Measurements from ENCODE around the gene CC2D2A.

CC2D2A gene

DNA sequence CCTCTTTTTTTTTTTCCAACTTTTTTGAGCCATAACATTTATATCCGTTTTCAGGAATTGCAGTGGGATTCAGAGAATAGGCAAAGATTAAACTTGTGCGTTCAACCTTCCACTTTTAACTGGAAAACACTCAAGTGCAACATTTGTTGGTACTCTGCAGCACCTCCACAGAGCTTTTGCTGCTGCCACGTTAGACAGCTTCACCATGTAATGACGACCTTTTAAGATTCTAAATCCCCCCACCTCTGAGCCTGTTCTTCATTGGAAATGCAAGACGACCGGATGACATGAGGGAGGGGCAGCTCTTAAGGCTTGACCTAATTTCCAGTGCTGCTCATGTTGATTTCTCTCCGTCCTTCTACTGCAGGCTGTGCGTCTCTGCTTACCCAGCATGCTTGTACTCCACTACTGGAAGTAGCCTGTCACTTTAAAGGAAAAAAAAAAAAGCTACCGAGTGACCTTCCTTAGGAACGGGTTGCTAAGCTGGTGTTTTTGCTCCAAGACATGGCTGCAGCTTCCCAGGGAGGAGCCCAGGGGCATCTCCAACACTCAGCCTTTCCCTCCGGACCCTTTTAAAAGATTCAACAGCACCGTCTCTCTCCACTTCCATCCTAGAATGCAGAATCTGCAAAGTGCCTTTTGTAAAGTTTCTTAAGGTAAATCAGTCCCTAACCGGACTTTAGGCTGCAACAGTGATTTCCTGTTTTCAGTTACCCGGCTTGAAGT, at the start of gene CC2D2A:
TSS of gene CC2D2A (plus strand) at position 481 of the 726 bp plus-strand sequence. CDS start 6,051 bp downstream, outside the sequence.
- DNase-seq: no peak

DNA sequence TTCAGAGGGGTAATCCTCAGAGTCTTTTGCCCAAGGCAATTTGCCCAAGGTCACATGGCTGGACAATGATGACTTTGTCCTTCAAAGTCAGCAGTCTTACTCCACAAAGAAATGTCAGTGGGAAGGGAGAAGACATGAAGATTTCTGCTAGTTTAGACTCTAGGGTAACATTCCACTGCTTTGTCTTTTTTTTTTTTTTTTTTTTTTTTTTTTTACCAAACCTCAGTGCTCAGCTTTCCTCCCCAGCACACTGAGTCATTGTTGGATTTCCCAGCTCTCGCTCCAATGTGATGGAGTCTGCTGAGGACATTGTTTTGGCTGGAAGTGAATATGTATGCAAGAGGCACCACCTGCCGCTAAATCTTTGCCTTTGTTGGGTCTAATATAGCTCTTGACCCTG, 49.0 kb upstream of the CC2D2A start:
- no peak for DNase-seq

DNA sequence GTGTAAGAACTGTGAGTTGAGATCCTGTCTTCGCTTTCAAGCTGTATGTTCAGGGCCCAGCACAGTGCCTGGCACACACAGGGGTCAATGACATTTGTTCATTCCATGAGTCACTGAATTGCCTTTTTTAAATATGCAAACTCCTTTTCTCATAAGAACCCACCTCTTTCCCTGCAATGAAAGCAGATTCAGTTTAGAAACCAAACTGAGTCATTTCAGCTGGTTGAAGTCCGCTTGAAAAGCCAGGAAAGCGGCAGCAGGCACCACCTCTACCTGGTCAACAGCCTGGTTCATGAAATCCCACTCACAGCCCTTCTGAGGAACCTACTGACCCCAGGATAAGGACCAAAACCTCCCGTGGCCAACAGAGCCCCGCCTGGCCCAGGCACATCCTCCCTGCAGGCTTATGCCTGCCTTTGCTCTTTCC, 46.4 kb upstream of the CC2D2A start:
- no peak for DNase-seq

DNA sequence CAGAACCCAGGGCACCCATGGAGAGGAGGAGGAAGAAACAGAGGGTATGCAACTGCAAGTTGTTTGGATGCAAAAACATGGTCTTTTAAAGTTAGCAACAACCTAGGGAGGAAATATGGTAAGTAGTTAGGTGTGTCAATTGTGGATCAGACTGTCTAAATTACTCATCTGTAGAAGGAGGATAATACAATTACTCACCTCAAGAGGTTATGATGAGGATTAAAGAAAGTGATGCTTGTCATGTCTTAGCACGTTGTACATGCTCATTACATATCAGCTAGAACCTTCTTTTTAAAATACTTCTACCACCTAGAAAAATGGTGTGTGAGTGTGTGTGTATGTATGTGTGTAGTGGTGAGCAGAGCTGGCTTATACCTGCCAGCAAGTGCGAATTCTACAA, 44.2 kb upstream of the CC2D2A start:
- no peak for DNase-seq

DNA sequence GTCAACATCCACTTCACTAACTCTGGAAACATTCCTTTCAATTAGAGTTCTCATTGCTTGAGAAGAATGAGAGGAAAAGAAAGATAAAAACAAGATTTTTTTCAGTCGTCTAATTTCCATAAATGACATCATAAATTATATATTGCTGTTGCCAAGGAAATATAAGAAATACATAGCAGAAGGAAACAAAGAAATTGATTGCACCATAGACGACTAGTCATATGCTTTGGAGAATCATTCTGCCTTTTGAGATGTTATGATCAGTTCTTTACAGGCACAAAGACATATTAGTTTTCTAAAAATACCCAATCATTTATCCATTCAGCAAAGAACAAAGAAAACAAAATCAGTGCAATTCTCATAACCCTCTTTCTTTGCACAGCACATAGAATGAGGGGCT, 42.5 kb upstream of the CC2D2A start:
- no peak for DNase-seq

DNA sequence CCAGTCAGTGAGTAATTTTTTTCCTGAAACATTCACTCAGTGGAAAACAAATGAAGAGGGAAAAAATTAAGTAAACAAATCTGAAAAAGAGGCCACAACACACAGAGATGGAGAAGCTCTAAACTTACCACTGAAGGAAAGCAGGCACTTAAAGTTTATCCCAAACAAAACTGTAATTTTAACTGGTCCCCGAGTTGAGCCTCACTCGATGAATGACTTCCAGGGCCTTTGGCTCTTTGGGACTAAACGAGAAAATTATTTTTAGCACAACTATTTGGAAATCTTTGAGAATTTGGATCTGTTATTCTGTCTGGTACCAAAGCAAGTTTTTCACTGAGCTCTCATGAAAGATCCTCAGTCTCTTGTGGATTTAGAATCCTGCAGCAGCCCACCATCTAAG, 42.0 kb upstream of the CC2D2A start, which contains the start of gene C1QTNF7:
TSS of gene C1QTNF7 (plus strand) at position 333 of the 400 bp plus-strand sequence. CDS start 7,711 bp downstream, outside the sequence.
- DNase-seq: no peak

DNA sequence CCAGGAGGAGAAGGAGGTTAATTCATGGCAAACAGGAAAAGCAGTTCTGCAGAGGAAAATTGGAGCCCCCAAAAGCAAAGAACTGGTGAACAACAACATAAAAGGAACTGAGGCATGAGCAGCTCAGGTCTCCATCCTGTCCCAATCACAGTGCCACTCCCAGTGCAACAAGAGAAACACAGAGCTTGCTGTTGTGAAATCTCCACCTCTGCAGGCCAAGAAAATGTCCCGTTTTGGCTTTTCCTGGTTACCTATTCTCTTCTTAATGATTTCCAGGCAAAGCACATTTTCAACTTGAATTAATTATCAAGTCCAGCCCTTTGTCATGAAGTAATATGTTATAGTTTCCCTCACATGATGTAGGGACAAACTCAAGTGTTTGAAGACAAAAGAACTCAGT, 41.1 kb upstream of the CC2D2A start:
- no peak for DNase-seq

DNA sequence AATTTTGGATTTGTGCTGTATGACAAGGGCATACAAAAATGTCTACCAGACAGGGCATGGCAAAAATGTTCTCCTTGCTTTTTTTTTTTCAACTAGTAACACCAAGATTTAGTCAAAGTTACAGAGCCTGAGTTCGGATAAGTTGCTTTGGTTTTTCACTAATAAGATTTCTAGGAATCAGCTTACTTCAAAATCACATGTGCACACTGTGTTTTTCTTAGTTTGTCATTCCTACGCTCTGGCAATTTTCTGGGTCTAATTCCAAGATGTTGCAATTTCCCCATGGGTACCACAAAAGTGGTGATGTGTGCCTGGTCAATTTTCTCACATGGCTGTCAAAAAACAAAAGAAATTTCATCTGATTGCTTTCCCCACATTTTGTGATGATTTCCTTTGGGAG, 35.6 kb upstream of the CC2D2A start:
- no peak for DNase-seq

DNA sequence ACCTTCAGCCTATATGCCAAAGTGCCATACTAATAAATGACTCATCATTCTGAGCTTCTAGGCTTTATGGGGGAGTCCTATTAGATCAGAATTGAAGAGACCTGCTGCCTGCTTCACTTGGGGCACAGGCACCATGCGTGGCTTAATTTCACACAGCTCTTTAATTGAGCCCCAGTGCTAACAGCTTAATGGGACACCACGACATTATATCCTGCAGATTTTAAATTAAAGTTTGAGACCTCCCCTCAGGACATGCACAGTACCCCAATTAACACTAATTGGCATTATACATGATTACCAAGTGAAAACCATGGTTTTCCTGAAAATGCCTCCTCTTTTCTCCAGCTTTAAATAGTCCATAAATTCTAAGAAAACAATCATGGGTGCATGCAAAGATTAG, 35.0 kb upstream of the CC2D2A start:
- no peak for DNase-seq

DNA sequence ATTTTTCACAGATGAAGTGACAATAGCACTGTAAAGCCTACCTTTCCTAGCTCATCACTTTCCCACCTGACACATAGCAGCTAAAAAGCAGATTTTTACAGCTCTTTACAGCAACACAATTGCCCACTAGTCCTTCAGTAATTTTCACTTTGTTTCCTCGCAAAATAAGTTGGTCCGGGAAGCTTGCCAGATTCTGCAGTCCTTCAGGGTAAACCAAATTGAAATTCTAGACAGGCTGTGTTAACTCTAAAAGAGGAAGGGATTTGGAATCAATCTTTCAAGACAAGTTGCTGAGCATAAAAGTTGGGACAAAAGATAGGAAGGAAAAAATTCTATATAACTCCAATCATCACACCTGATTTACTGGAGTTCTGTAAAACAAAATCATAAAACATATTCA, 33.2 kb upstream of the CC2D2A start:
- DNase-seq: no peak

DNA sequence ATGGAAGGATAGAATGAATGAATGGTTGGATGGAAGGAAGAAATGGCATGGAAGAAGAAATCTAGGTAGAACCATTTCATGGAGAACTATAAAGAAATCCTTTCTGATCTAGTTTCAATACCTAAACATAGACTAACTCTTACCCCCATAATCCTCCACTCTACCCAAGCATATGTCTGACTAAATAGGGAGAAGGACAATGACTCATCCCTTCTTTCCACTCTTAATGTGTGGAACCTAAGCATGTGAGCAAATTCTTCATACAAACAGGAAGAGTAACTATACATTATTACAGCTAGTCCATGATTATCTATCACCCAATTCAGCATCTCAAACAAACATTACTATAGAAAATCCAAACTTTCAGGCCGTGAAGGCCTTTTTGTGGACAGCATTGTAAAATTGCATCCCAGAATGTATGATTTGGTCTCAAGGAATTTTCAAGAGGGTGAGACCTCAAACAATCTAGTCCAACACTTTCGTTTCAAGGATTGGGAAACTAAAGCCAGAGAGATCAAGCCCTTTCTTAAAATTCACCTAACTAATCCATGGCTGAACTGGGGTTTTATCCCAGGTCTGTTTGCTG, 30.6 kb upstream of the CC2D2A start:
- DNase-seq: no peak

DNA sequence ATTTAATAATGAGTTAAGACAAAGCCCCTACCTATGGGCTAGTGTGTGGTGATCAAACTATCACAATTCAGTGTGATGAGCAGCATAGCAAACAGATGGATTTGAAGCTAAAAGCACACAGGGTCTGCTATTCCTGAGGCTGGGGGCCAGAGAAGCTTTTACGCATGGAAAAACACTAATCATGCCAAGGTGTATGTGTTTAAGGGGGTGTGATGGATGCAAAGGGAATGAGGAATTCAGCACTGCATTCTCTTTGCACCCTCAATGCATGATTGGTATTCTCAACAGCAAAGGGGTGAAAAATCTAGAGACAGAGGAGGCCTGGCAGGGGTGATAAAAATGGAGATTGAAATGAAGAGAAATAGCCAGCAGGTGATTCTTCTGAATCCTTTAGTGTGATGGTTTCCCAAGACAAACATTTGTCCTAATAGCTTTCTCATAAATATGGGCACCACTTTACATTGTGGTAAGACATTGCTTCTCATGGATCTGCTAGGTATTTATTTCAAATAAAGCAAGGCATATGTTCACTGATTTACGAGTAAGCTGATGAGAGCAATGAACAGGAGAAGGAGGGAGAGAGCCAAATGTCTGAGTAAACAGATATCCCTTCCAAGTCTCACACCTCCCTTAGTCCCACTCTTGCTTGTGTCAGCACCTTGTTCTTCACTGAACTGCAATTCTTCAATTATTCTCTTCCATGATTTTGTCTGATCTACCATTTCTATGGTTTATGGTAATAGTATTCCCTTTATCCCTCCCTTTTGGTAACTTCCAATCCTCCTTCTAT, 26.1 kb upstream of the CC2D2A start:
- DNase-seq: no peak

DNA sequence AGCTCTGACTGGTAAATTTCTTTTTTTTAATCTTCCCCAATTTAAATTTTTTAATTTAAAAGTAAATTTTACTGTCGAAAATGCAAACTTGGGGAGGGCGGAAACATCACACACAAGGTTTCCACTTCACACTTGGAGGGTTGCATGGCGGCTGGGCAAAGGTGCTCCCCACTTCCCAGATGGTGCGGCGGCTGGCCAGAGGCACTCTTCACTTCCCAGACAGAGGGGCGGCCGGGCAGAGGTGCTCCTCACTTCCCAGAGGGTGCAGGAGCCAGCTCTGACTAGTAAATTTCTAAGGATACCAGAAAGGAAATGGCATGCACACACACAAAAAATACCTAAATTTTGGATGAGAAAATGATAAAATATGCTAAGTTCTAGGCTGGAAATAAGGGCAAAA, 25.4 kb upstream of the CC2D2A start:
- no peak for DNase-seq

DNA sequence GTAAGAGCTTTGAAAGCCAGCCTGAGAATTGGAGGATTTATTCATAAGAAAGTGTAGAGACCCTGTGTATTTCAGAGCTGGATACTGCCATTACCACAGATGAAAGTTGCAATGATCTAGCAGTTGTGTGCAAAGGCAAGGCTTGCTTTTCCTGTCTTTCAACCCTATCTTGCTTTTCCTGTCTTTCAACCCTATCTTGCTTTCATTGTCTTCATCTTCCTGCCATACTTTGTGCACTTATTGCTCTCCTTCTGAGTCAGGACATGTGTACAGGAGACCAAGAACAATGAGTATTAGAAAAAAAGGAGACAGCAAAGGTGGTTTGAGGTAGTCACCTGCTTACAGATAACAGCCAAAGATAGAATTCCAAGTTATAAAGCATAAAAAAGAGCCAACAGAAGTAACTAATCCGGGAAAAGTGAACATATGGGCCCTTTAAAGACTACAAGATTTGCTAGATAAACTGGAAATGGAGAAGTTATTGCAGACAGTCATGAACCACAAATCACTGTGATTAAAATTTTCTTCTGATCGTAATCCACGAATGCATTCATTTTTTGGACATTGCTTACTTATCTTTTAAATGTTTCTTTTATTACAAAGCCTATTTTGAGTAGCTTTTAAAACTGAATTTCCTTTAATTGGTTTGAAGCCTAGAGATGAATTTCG, 24.7 kb upstream of the CC2D2A start:
- no peak for DNase-seq

DNA sequence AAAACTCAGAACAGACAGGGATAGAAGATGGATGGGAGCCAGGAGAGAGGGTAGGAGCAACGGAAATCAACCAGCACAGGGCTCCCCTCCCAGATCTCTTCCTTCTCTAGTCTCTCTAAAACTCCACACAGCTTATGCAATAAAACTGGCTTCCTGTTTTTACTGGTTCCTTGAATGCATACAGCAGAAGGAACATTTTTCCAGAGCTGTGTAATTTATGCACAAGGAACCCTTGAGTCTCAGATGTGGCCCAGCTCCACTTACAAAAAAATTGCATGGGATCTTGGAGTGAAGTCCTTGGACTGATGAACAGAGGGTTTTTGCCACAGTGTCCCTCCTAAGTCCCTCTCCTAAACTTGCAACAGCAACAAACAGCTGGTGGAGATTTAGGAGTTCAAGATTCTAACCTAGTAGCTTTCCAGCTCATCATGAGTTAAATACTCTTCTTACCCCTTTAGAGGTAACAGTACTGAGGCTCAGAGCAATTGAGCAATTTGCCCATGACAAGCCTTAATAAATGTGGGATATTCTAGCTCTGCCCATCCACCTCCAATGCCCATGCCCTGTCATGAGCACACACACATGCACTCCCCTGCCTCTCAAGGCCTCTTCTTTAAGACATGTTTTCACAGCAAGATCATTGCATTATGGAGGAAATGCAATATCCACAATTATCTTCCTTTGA, 18.4 kb upstream of the CC2D2A start:
- DNase-seq: no peak

DNA sequence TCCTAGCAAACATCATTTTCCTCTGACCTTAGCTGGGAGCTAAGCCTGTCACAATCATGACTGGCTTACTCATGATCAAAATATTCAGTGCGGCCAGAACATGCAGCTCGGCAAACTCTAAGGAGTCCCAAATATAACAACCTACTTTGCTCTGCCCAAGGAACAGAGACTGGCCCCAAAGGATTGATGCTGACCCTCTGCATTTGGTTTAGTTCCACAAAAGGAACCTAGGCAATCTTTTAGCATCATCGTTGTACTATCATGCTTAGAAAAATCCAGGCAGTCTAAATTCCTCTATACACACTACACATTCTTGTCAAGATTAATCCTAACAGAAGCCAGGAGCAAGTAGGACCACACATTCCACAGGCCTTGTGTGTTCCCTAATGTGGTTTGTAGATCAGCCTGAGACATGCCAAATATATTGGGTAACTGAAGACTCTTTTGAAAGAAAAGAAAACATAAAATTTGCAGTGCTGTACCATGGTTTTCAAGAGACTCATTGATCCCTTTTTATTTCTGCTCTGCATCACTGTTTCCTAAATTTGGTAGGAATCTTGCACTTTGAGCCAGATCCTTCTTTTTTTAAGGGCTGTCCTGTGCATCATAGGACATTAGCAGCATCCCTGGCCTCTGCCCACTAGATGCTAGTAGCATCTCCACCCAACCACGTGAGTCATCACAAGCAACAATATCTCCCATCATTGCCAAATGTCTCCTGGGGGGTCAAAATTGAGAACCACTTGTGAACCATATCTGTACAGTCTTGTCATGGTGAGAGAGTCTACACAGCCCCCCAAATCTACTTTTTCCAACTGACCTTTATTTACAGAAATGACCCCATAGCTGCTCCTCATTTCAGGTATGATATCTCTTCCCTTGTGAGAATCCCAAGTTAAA, 17.6 kb upstream of the CC2D2A start:
- DNase-seq: no peak

DNA sequence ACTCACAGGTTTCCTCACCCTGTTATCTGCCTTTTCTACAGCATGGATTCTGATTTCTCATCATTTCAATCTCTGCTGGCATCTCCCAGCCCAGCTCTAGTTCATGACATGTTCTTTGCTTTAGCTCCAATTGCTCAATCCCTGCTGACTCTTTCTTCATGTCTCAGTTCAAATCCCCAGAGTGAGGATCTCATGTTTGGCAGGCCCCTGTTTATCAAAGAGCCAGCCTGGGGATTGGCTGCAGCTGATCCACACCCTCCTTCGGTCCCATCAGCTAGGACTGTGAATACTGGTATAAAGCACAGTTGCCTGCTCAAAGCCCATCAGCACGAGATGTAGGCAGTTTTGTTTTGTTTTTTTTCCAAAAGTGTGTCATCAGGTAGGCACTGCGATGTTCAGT, 14.4 kb upstream of the CC2D2A start:
- DNase-seq: no peak

DNA sequence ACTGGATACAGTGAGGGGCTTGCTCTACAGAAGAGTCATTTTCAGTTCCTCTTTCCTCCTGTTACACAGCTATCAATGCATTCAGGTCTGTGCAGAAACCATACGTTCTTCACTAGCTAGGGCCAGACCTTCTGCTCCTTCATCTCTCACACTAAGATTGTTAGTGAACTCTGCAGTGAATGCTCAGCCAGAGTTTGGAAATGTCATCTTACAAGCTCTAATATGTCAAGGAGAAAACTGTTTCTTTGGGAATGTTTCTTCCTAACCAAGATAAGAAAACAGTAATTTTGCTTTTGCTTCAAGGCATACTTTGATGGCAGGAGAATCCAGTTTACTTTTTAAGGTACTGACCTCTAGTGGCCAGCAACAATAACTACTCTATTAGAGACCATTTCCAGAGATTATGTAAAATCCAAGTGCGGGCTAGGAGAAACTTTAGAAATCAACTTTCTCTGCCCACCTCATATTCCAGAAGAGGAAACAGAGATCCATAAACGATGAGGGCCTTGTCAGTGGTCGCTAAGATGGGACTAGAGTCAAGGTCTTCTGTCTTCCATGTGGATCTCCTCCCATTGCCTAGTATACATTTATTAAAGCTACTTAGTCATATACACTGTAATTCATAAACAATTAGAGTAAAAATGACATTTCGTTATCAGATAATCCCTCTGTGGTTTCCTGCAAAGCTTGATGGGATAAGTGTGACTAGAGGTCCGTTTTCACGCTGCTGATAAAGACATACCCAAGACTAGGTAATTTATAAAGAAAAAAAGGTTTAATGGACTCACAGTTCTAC, 12.1 kb upstream of the CC2D2A start:
- no peak for DNase-seq

DNA sequence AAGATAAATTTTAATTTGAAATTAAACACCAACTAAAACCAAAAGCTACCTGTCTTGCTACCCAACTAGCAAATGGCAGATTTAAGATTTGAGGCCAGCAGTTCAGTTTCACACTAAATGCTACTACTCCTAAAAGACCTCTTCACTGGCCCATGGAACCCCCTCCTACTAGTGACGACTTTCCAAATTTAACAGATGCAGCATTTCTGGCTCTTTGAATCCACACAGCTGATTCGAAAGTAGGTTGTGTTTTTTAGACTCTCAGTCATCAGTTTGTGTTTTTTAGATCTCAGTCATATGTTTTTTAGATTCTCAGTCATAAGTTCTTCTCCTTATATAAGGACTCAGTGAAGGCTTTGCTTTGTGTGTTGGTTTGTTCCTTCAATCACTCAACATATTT, 11.1 kb upstream of the CC2D2A start:
- no peak for DNase-seq

DNA sequence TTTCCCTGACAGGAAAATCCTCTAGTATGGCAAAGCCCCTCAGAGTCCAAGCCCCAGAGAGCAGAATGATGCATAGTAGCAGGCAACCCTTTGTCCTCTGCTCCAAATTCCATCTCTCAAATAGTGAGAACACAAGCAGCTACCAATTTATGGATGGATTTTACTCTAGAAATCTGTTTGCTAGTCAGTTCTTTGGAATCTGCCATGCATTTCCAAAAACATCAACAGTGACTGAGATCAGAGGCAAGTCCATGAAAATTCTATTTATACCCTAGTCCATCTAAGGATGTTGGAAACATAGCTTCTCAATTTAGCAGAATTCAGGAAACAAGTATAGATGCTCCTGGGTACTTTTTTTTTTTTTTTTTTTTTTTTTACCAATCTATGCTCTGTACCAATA, 10.0 kb upstream of the CC2D2A start:
- DNase-seq: no peak

DNA sequence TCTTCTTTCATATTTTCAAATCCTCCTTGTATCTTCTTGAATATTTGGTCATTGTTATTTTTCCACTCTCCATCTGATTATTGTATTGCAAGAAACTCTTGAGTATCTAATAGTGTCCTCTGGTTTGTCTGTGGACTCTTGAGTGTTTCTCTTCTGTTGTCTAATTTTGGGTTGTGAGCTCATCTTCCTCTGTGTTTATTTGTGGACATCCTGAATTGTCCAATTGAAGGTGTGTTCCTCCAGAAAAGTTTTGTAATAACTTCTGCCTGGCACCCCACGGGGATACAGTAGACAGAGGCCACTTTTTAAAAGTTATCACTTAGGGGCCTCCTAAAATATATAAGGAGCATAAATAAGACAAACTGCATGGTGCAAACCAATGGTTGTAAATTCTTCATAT, 3.1 kb upstream of the CC2D2A start:
- DNase-seq: no peak
